HEK293T (cell line): ENCODE data around the gene MORN1.

ENCODE experiments used
- BHLHE40 ChIP-seq: fragments of 450-650 bp; IDR thresholded peaks from 2 replicates; pipeline ENCODE4 v1.6.1; 2016; ENCODE audit warnings: mild to moderate bottlenecking, moderate library complexity, borderline replicate concordance
- ELF4 ChIP-seq: fragments of 450-650 bp; IDR thresholded peaks from 2 replicates; pipeline ENCODE4 v1.6.1; 2017; ENCODE audit warnings: antibody characterized with exemption
- FOXA1 ChIP-seq: fragments of 450-650 bp; IDR thresholded peaks from 2 replicates; pipeline ENCODE4 v1.6.1; 2016; ENCODE audit warnings: mild to moderate bottlenecking
- FOXK2 ChIP-seq: fragments of 450-650 bp; IDR thresholded peaks from 2 replicates; pipeline ENCODE4 v1.6.1; 2016; ENCODE audit warnings: mild to moderate bottlenecking
- FOXM1 ChIP-seq: fragments of 450-650 bp; IDR thresholded peaks from 2 replicates; pipeline ENCODE4 v1.6.1; 2017; ENCODE audit warnings: mild to moderate bottlenecking, borderline replicate concordance
- PKNOX1 ChIP-seq: fragments of 450-650 bp; IDR thresholded peaks from 2 replicates; pipeline ENCODE4 v1.6.1; 2016
- SP1 ChIP-seq: fragments of 450-650 bp; IDR thresholded peaks from 2 replicates; pipeline ENCODE4 v1.6.1; 2017
- SUZ12 ChIP-seq: fragments of 450-650 bp; IDR thresholded peaks from 2 replicates; pipeline ENCODE4 v1.6.1; 2016; ENCODE audit warnings: mild to moderate bottlenecking

GRCh38 chr1:2392686-2393085 is 1.3 kb upstream of the MORN1 start:
- TF ChIP-seq FOXM1 (no peak), ELF4 (no peak), SUZ12 (no peak), PKNOX1 (no peak), SP1 (no peak), FOXA1 (no peak), FOXK2 (no peak), BHLHE40 (no peak)
